GDM1 (cell line): ENCODE measurements around the gene MUC5B.

Experiments used
- DNase-seq: peaks from one replicate; lab custom pipeline; 2025; lab: John Stamatoyannopoulos, UW

MUC5B gene

DNA sequence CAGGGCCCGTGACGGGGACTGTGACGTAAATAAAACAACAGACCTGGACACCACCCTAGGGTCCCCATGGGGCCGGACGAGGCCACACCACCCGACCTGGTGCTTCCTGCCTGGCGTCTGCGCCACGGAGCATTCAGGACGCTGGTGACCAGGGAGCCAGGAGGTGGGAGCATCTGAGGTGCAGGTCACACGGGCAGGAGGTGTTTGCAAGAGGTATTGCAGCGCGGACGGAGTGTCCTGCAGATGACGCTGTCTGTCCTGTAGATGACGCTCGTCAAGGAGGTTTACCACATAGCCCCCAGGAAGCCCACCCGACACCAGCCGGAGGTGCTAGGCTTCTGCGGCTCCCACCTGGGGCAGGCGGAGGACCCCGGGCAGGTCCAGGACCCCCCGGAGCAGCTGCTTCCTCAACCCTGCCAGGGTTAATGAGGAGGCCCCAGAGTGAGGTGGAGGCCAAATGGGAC, 986 bp upstream of the MUC5B start:
- no peak for DNase-seq

DNA sequence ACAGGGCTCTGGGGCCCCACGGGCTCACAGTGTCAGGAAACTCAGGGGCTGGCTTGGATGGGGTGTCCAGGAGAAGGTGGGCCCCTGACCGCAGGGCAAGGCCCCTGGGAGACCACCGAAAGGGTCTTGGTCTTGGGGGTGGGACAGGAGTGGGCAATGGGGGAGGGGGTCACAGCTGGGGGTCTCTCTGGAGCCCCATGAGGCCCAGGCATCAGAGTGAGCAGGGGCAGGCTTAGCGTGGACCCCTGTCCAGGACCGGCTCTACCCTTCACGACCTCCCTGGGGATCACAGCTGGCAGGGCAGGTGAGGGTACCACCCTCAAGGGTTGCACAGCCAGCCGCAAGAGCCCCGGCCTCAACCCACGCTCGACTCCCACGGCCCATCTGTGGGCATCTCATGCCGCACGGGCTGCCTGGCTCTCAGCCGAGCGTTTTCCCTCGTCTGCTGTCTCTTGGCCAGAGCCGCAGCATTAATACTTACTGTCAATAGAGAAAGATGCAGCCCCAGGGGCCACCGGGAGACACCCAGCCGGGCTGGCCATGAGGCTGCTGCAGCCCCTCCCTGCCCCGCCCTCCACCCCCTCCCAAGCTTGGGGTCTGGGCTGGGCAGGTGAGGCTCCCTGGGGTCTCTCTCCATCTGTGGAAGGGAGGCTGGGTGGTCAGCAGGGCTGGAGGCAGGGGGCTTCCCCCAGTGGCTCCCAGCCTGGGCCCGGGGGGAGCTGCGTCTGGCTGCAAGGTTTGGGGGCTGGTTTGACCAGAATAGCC, 662 bp downstream of the MUC5B start:
- DNase-seq: no peak

DNA sequence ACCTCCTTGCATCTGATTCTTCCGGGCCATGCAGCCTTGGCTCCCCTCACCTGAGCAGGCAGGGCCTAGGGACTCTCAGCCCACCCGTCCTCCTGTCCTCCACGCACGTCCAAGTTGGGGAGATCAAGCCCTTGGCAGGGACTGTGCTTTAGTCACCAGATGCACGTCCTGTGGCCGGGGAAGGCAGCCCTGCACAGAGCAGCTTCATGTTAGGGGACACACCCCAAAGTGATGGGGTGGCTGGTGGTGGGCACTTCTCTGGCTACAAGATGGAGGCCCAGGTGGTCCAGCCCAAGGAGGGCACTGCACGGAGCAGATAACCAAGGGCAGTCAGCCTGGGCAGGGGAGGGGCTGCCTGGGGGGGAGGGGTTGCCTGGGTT, 1.2 kb downstream of the MUC5B start:
- DNase-seq: no peak

DNA sequence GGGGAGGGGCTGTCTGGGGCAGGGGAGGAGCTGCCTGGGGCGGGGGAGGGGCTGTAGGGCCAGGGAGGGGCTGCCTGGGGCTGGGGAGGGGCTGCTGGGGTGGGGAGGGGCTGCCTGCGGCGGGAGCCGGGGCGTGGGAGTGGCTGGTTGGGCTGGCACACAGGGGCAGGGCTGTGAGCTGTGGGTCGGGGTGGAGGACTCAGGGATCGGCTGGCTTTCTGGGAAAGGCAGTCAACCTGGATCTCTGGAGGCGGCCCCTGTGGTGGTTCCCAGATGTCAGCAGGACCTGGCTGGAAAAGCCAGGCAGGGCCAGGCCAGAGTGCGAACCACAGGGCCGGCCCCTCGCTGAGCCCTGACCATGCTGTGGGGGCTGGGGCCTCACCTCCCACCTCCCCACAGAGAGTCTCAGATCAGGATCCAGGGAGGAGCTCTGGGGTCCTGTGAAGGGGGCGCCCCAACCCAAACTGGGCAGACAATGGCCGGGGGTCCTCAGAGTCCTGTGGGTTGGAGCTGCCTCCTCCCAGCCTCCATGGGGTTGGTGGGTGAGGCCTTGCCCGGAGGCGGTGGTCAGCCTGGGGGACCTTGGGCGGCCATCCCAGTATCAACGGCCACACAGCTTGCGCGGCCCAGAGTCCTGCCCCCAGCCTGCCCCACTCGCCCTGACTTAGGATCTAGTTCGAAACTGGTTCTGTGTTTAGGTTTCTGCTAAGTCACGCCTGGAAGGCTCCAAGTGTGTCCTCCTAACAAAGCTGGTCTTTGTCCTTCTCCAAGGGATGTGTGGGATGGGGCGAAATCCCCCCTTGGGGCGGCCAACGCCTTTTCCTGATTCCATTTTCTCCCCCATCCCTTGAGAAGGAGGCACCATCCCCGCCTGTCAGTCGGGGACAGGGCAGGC, 1.9 kb downstream of the MUC5B start:
- DNase-seq: no peak

DNA sequence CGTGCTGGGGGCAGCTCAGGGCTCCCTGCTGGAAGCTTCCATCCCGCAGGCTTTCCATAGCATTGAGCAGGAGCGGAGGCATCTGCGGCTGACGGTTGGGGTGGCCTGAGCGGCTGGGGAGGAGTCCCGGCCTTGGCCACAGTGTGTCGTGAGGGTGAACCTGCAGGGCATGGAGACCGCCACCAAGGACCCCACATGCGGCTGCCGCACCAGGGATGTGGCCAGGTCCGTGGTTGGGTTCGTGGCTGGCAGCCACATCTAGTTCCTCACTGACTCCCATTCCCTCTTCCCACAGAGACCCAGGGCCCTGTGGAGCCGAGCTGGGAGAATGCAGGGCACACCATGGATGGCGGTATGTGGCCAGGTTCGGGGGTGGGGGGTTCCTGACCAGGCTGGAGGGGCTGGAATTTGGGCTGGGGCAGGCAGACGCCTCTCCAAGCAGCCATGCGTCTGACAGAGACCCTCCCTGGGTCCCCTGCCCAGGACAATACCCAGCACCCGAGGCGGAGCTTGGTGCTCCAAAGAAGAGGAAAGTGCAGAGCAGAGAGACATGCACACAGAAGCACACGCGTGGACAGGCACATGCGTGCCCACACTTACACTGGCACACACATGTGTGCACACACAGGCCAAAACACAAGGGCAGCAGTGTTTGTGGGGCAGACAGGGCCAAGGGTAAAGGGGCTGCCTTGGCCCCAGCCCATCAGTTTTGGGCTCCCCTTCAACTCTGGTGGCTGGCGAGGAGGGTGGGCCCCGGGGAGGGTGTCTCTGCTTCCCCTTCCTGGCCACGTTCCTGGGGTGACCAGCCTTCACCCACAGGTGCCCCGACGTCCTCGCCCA, 2.7 kb downstream of the MUC5B start:
- no peak for DNase-seq

DNA sequence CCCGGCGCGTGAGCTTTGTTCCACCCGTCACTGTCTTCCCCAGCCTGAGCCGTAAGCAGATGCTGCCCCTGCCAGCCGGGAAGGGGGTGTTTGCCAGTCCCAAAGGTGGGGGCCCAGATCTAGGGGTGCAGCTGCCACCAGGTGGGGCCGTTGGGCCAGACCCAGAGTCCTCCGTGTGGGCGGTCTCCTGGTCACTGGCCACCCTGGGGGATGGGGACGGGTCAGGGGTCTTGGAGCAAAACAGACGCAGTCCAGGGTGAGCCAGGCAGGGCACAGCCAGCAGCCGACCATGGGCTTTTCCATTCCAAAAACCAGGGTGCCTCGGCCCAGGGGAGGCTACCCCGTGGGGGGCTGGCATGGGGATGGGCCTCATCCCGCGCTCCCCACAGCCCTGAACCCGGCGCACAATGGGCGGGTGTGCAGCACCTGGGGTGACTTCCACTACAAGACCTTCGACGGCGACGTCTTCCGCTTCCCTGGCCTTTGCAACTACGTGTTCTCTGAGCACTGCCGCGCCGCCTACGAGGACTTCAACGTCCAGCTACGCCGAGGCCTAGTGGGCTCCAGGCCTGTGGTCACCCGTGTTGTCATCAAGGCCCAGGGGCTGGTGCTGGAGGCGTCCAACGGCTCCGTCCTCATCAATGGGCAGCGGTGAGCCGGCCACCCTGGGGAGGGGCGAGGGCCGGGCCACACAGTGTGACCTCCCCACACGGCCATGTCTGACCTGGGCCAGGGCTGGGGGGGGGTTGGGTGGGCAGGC, 3.5 kb downstream of the MUC5B start:
- DNase-seq: no peak

DNA sequence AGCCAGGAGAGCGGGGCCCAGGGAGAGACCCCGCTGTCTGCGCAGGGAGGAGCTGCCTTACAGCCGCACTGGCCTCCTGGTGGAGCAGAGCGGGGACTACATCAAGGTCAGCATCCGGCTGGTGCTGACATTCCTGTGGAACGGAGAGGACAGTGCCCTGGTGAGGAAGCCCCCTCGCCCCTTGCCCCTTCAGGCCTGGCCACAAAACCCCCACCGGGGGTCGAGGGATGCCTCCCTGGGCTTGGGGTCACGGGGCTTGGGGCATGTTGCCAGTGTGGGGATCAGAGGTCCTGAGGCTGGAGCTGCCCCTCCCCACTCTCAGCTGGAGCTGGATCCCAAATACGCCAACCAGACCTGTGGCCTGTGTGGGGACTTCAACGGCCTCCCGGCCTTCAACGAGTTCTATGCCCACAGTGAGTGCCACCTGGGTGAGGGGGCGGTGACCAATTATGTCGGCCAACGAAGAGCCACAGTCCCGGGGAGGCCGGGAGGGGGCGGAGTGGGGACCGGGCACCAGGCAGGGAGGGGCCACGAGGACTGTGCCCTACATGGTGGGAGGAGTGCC, 4.2 kb downstream of the MUC5B start:
- DNase-seq: no peak

DNA sequence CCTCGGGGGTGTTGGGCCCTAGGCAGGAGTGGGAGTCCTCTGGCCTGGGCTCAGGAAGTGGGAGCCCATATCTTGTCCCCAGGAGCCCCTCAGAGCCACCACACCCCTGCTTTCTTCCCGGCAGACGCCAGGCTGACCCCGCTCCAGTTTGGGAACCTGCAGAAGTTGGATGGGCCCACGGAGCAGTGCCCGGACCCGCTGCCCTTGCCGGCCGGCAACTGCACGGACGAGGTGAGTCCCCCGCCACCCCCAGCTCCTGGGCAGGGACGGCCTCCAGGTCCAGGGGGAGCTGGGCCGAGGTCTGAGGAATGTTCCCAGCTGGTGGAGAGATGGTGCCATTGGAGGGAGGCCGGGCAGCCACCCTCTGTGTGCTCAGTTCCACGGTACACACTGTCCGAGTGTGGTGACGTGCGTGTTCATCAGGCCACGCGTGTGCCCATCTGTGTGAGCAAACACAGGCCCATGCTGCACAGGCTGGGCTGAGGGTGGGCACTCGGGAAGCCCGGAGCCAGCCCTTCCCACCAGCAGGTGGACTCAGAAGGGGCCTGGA, 4.8 kb downstream of the MUC5B start:
- no peak for DNase-seq

DNA sequence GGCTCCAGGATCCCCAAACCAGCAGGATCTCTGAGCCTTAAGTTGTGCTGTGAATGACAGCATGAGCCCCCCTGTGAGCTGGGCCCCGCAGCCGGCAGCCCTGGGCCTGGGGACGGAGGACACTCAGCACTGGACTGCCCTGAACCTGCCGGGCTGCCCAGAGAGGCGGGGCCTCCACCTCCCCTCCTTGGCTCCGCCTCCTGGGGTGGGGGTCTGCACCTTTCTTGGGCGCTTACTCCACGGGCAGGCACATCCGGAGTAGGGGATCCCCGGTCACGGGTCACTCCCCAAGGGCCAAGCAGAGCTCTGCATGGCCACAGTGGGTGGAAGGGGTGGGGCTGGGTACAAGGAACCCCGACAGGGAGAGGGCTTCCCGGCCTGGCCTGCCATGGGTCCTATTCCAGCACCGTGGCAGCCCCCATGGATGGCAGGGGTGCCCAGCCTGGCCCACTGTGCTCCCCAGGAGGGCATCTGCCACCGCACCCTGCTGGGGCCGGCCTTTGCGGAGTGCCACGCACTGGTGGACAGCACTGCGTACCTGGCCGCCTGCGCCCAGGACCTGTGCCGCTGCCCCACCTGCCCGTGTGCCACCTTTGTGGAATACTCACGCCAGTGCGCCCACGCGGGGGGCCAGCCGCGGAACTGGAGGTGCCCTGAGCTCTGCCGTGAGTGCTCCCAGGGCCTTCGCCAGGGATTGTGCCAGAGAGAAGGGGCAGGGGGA, 5.4 kb downstream of the MUC5B start:
- no peak for DNase-seq

DNA sequence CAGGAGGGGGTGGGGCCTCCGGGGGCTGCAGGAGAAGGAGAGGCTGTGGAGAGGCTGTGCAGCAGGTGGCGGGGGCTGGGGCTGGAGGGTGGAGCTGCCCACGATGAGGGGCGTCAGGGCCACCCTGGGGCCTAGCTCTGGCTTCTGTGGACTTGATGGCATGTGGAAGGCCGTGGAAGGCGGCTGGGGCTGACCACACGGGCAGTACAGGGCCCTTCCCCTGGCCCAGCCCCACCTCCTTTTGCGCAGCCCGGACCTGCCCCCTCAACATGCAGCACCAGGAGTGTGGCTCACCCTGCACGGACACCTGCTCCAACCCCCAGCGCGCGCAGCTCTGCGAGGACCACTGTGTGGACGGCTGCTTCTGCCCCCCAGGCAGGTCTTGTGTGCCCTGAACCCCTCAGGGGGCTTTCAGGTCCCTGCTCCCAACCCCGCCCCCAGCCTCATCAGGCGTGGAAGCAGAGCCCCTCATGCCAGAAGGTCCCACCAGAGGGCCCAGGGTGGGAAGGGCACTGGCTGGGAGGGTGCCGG, 6.1 kb downstream of the MUC5B start:
- DNase-seq: no peak

DNA sequence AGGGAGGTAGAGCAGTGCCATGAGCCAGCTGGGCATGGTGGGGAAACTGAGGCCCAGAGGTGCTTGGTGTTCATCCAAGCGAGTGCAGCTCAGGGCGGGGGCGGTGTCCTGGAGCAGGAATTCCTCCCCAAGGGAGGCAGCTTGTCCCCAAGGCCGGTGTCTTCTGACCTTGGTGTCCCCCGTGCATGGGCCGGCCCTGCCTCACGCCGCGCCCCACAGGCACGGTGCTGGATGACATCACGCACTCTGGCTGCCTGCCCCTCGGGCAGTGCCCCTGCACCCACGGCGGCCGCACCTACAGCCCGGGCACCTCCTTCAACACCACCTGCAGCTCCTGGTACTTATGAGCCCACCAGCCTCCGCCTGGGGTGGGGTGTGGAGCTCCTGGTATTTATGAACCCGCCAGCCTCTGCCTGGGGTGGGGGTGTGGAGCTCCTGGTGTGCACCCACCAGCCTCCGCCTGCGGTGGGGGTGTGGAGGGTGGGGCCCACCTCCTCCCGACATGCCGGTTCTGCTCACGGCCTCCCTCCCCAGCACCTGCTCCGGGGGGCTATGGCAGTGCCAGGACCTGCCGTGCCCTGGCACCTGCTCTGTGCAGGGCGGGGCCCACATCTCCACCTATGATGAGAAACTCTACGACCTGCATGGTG, 6.7 kb downstream of the MUC5B start:
- DNase-seq: no peak

DNA sequence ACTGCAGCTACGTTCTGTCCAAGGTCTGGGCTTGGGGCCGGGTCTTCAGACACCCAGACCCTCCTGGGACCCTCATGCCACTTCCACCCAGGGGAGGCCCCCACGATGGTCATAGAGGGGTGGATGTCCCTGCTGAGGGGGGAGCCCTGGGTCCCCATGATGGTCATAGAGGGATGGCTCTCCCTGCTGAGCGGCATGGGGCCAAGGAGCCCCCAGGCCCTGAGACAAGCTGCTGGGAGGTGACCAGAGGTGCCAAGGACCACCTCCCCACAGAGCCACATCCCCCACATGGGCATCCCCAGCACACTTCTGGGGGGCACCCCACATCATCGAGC, 7.2 kb downstream of the MUC5B start:
- no peak for DNase-seq

DNA sequence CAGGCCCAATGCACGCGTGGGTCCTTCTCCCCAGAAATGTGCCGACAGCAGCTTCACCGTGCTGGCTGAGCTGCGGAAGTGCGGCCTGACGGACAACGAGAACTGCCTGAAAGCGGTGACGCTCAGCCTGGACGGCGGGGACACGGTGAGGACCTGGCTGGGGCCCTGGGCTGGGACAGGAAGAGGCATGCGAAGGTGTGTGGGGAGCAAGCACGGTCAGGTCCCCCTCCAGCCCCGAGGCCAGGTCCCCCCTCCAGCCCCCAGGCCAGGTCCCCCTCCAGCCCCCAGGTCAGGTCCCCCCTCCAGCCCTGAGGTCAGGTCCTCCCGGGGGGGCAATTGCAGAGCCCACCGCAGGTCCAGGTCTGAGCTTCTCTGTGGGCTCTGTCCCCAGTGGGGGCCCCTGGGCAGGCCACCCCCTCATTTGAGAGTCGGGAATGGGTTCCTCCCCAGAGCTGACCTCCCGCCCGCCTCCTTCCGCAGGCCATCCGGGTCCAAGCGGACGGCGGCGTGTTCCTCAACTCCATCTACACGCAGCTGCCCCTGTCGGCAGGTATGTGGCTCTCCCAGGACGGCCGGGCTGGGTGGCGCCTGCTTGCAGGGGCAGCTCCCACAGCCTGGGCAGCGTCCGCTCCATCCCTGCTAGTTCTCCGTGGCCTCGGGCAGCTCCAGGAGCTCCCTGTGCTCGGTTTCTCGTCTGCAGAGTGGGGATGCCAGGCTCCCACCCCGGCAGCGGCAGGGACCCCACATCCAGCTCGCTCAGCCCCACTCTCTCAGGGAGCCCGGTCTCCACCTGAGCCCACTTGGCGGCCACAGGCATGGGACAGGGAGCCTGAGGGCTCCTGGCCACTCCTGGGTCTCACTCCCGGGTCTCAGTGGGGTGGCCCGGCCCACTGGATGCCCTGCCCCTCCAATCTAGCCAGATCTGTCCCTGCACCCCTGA, 7.9 kb downstream of the MUC5B start:
- no peak for DNase-seq

DNA sequence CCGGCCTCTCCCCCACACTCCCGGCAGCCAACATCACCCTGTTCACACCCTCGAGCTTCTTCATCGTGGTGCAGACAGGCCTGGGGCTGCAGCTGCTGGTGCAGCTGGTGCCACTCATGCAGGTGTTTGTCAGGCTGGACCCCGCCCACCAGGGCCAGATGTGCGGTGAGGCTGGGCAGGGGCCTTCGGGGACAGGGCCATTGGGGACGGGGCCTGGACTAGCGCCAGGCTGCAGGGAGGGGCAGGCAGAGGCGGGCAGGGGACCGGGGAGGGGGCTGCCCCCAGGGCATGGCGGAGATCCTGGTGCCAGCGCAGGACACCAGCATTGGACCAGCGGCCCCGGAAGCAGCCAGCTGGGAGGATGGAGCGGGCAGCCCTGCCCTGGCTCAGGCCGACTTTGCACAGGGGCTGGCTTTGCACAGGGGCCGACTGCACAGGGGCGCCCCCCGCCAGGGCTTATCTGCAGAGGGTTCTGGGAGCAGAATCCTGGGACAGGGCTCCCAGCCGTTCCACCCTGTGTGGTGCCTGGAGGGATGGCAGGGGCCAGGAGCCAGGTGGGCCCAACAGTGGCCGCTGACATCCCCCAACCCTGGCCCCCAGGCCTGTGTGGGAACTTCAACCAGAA, 8.6 kb downstream of the MUC5B start:
- DNase-seq: no peak

DNA sequence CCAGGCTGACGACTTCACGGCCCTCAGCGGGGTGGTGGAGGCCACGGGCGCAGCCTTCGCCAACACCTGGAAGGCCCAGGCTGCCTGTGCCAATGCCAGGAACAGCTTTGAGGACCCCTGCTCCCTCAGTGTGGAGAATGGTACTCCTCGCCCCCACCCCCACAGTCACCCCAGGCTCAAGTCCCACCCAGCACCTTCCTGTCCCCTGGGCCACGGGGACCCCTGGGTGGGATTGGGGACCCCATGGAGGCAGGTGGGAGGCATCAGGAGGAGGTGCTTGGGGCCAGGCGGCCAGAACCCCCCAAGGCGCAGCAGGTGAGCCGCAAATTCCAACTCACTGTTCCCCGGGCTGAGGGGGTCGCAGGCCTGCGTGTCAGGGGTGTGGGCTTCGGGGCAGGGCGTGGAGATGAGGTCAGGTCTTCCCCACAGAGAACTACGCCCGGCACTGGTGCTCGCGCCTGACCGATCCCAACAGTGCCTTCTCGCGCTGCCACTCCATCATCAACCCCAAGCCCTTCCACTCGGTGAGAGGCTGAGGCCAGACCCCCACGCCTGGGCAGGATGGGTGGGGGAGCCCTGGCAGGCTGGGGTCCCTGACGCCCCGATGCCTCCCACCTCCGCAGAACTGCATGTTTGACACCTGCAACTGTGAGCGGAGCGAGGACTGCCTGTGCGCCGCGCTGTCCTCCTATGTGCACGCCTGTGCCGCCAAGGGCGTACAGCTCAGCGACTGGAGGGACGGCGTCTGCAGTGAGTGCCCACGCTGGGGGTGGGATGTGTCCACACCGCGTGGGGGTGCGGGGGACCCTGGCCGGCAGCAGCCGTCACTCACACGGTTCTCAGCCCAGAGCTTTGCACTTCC, 9.4 kb downstream of the MUC5B start:
- DNase-seq: no peak

DNA sequence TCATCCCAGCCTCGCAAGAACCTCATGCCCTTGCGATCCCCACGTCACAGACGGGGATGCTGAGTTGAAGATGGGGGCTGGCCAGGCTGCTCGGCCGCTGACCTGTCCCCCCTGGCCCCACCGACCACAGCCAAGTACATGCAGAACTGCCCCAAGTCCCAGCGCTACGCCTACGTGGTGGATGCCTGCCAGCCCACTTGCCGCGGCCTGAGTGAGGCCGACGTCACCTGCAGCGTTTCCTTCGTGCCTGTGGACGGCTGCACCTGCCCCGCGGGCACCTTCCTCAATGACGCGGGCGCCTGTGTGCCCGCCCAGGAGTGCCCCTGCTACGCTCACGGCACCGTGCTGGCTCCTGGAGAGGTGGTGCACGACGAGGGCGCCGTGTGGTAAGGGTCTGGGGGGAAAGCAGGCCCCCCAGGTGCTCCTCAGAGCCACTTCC, 10.0 kb downstream of the MUC5B start:
- DNase-seq: no peak
